ENCODE data around the gene ASB13.

ASB13 gene

GRCh38 chr10:5609952-5610616, 56.3 kb downstream of the ASB13 start:
- in situ Hi-C loops (cut with MboI; ENCODE audit: low sequenced_read_pairs): loop anchor here (25.0 kb wide), 1 partner anchor 773 kb away; the partner anchor contains the start of gene AKR1E2

- in situ Hi-C loops (cut with MboI; ENCODE audit: low sequenced_read_pairs): loop anchor here (25.0 kb wide), 1 partner anchor 771 kb away; the partner anchor contains the start of gene AKR1E2
Observed at GRCh38 chr10:5608608-5609220, 57.7 kb downstream of the ASB13 start.

- in situ Hi-C loops (cut with MboI; ENCODE audit: low sequenced_read_pairs): loop anchor here (25.0 kb wide), 1 partner anchor 770 kb away; the partner anchor contains the start of gene AKR1E2
Observed at GRCh38 chr10:5607594-5607993, 58.8 kb downstream of the ASB13 start.

- in situ Hi-C loops (cut with MboI; ENCODE audit: low sequenced_read_pairs): loop anchor here (25.0 kb wide), 1 partner anchor 770 kb away; the partner anchor contains the start of gene AKR1E2
Observed at GRCh38 chr10:5606864-5607263, 59.5 kb downstream of the ASB13 start.

GRCh38 chr10:5606321-5606720, 60.1 kb downstream of the ASB13 start:
- in situ Hi-C loops (cut with MboI; ENCODE audit: low sequenced_read_pairs): loop anchor here (25.0 kb wide), 1 partner anchor 769 kb away; the partner anchor contains the start of gene AKR1E2

GRCh38 chr10:5604961-5605360, 61.4 kb downstream of the ASB13 start:
- in situ Hi-C loops (cut with MboI; ENCODE audit: low sequenced_read_pairs): loop anchor here (25.0 kb wide), 1 partner anchor 768 kb away; the partner anchor contains the start of gene AKR1E2

GRCh38 chr10:5604236-5604925, 62.0 kb downstream of the ASB13 start:
- in situ Hi-C loops (cut with MboI; ENCODE audit: low sequenced_read_pairs): loop anchor here (25.0 kb wide), 1 partner anchor 767 kb away; the partner anchor contains the start of gene AKR1E2

GRCh38 chr10:5603848-5604170, 62.6 kb downstream of the ASB13 start:
- in situ Hi-C loops (cut with MboI; ENCODE audit: low sequenced_read_pairs): loop anchor here (25.0 kb wide), 1 partner anchor 767 kb away; the partner anchor contains the start of gene AKR1E2

- in situ Hi-C loops (cut with MboI; ENCODE audit: low sequenced_read_pairs): loop anchor here (25.0 kb wide), 1 partner anchor 766 kb away; the partner anchor contains the start of gene AKR1E2
Observed at GRCh38 chr10:5603091-5603847, 63.1 kb downstream of the ASB13 start.

GRCh38 chr10:5601826-5602495, 64.4 kb downstream of the ASB13 start:
- in situ Hi-C loops (cut with MboI; ENCODE audit: low sequenced_read_pairs): loop anchor here (25.0 kb wide), 1 partner anchor 765 kb away; the partner anchor contains the start of gene AKR1E2

- in situ Hi-C loops (cut with MboI; ENCODE audit: low sequenced_read_pairs): loop anchor here (25.0 kb wide), 1 partner anchor 764 kb away; the partner anchor contains the start of gene AKR1E2
Observed at GRCh38 chr10:5600908-5601307, 65.5 kb downstream of the ASB13 start.

- in situ Hi-C loops (cut with MboI; ENCODE audit: low sequenced_read_pairs): loop anchor here (25.0 kb wide), 1 partner anchor 763 kb away; the partner anchor contains the start of gene AKR1E2
Observed at GRCh38 chr10:5599613-5600520, 66.5 kb downstream of the ASB13 start.

- in situ Hi-C loops (cut with MboI; ENCODE audit: low sequenced_read_pairs): no loop called here
Observed at GRCh38 chr10:5598085-5598690, 68.2 kb downstream of the ASB13 start.

GRCh38 chr10:5596611-5597341, 69.6 kb downstream of the ASB13 start:
- in situ Hi-C loops (cut with MboI; ENCODE audit: low sequenced_read_pairs): no loop called here

GRCh38 chr10:5595994-5596471, 70.4 kb downstream of the ASB13 start:
- in situ Hi-C loops (cut with MboI; ENCODE audit: low sequenced_read_pairs): no loop called here

- in situ Hi-C loops (cut with MboI; ENCODE audit: low sequenced_read_pairs): no loop called here
Observed at GRCh38 chr10:5595591-5595990, 70.8 kb downstream of the ASB13 start.

- in situ Hi-C loops (cut with MboI; ENCODE audit: low sequenced_read_pairs): no loop called here
Observed at GRCh38 chr10:5595095-5595494, 71.3 kb downstream of the ASB13 start.
